ENCODE results near the gene PNKP.
A peak's percentile ranks its signal among the peaks of the same experiment; 100 is the strongest.

PNKP gene

DNA sequence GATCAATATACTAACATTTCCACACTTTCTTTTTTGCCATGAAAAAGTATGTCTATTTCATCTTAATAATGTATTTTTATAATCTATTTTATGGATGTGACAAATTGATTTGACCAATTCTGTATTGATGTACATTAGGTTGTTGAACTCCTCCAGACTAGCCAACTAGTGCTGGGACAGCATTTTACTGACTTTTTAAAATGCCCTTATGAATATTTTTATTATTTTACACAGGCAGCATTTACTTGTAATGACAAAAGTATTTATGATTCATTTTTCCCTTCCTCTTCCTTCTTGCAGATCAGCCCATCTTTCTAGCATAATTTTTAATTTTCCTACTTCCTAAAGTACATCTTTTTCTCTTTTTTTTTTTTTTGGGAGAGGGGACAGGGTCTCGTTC is 53.4 kb downstream of the PNKP start:
- DNase-seq, result peak; percentile 15

DNA sequence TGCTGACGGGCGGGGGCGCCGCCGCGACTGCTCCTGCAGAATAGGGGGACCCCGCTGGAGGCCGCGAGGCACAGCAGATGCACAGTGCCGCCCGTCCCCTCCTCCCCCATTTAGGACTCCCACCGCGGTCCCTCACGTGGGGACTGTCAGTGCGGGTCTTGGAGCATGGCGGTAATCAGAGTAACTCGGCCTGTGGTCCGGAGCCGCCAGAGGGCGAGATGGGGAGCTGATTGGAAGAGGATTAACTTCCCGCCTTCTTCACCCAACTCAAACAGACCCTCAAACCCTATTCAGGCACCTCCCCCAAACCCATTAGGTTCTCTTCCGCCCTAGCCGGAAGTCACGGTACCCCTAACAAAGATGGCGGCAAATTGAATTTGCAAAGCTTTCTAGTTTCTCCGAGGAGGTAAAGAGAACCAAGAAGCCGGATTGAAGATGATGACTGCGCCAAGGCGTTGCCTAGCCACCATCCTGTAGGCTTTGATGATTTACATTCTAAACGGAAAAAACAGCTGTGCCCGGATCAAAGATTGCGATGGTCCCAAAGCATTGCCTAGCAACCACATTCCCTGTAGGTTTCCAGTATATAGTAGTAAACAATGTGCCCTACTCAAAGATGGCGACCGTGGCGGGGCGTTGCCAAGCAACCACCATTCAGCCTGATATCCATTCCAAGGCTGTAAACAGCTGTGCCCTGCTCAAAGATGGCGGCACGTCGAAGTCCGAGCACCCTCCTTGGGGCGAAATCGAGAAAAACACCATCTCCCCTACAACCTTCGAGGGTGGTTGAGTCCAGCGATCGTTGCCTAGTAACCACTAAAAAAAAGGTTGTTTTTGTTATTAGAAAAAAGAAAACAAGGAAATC is 54.1 kb downstream of the PNKP start, which contains the start of gene FUZ:
Gene FUZ, minus strand, starts transcription at position 296 of the 865 bp plus-strand sequence. Its CDS starts 186 bp downstream, at position 110.
- peak; percentile 99 for DNase-seq

DNA sequence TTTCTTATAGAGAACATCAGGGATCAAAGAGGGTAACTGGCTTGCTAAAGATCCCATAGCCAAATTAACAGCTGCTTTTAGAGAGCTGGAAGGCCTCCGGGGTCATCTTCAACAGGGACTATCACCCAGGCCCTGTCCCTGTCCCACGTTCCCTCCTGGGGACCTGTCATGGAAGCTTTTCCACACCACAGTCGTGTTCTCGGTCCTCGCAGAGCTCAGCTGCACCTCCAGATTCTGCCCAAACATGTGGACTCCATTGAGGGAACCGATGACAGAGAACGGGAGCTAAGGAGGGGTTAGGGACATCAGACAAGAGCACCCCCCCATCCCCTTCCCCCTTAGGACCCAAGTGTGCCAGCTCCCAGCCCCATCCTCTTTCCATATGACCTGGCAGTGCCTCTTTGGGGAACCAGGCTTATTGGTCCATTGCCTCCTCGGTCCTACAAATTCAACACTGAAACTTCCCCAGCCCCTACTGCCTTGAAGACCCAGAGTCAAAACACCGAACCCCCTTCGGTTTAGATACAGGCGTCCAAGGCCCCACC is 54.9 kb downstream of the PNKP start:
- DNase-seq, result no peak

DNA sequence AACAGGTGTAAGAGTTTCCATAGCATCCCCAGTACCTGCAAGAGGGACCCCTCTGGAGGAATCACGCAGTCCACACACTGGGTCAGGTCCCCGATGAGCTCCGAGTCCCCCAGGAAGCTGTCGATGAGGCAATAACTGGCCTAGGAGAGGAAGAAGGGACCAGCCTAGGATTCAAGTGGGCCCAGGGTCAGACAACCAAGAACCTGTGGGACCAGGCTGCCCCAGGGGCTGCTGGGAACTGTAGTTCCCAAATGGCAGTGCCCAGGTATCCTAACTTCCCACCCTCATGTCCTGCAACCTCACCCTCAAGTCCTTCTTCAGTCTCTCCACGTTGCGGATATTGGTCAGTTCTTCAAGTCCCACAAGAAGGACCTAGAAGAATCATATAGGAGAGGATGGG is 56.0 kb downstream of the PNKP start:
- DNase-seq, result no peak
